GM18868 (cell line): ENCODE results near the gene THAP8.
"Not testable (repeated sequence)": the region's sequence is repeated elsewhere in the genome, so short reads cannot be mapped to it uniquely, and the experiment has no call there.

Experiments
- ATAC-seq: cut with Tn5 transposase; IDR thresholded peaks from one replicate; pipeline ENCODE4 v1.9.1; 2021; ENCODE audit warnings: mild to moderate bottlenecking, moderate library complexity; ENCODE audit not compliant: unreplicated experiment

THAP8 gene

GRCh38 chr19:36068810-36069499, 14.9 kb upstream of the THAP8 start:
- ATAC-seq, result not testable (repeated sequence)

DNA sequence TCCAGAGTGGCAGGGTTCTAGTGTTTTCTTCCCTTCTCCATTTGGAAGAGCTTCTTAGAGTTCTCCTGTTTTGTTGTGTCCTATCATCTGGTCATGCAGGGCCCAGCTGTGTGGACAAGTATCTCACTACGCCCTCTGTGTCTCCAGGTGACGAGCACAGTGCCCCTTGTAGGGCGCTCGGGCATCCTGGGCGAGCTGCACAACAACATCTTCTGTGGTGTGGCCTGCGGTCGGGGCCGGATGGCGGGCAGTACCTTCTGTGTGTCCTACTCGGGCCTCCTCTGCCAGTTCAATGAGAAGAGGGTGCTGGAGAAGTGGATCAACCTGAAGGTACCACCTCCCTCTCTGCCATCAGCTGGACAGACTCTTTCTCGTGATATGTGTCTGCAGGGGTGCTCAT, 13.6 kb upstream of the THAP8 start:
- no peak for ATAC-seq

- no peak for ATAC-seq
These were observed 10.7 kb upstream of the THAP8 start for GRCh38 chr19:36064826-36065225.

- ATAC-seq, result no peak
These were observed 7.3 kb upstream of the THAP8 start for GRCh38 chr19:36061367-36061766.

- no peak for ATAC-seq
These were observed 6.3 kb upstream of the THAP8 start for GRCh38 chr19:36060430-36060829.

DNA sequence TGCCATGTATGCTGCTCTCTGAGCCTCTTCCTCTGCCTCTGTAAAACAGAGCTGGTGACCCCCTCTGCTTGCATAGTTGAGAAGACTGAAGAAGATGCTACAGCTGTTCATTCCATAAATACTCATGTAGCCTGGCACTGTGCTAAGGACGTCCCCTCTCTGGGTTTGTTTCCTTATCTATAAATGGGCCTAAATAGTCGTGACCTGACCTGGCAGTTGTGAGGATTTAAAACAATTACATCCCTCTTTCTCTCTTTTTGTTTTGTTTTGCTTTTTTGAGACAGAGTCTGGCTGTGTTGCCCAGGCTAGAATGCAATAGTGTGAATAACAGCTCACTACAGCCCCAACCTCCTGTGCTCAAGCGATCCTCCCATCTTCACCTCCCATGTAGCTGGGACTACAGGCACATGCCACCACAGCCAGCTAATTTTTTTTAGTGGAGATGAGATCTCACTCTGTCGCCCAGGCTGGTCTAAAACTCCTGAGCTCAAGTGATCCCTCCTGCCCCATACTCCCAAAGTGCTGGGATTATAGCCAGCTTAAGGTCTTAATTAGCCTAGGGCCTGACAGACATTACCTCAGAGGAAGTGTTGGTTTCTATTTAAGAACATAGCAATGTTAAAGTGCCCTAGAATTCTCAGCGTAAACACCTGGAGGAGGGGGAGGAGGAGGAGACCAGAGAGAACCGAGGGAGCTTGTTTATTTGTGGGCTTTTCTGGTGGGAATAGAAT, 5.3 kb upstream of the THAP8 start:
- ATAC-seq, result no peak

GRCh38 chr19:36058481-36059179, 4.5 kb upstream of the THAP8 start:
- no peak for ATAC-seq

GRCh38 chr19:36054733-36055686, 925 bp upstream of the THAP8 start, which contains the start of gene WDR62:
WDR62 (plus strand) TSS chr19:36054897; CDS start chr19:36054972, 75 bp downstream.
- peak; percentile 68 for ATAC-seq

DNA sequence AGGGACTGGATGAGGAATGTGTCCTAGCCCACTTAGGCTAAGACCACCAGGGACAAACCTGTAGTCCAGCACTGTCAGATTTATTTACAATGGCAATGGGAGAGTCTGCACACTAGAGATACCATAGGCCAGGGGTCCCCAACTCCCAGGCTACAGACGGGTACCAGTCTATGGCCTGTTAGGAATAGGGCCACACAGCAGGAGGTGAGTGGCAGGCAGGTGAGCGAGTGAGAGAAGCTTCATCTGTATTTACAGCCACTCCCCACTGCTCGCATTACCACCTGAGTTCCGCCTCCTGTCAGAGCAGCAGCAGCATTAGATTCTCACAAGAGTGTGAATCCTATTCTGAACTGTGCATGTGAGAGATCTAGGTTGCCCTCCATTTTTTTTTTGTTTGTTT, 2.4 kb downstream of the THAP8 start:
- ATAC-seq, result no peak

- no peak for ATAC-seq
These were observed 2.8 kb downstream of the THAP8 start for GRCh38 chr19:36051236-36051635.

DNA sequence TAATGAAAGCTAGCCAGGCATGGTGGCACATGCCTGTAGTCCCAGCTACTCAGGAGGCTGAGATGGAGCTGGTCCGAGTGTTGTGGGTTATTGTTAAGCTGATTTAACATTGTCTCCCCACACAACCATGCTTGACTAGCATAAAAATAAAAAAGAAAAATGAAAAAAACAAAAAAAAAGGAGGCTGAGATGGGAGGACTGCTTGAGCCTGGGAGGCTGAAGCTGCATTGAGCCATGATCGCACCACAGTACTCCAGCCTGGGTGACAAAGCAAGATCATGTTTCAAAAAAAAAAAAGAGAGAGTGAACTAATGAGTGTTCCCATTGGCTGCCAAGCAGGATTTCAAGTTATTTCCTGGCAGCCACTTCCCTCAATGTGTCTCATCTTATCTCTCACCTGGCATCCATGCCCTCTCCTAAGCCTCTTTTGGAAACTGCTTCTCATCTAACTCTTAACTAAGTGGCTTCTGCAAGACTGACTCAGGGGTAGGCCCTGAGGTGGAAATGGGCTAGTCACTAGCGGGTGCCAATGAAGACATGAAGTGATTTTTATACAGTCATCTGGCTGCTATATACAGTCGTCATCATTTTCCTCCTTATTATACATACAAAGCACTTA, 4.9 kb downstream of the THAP8 start:
- no peak for ATAC-seq

DNA sequence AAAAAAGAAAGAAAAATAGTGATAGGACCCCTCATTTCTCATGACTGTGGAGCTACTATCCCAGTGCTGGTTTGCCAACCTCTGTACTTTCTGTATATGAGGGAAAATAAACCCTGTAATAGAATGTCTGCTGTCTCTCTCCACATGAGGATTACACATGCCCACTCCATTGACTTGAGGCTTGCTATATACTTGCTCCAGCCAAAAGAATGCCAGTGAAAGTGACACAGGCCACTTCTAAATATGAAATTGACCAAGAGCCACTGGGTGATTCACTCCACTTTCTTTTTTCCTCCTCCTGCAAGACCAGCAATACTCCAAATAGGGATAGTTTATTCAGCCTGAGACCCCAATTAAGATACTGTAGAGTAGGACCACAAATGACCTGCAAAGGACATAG, 6.2 kb downstream of the THAP8 start:
- no peak for ATAC-seq

- no peak for ATAC-seq
These were observed 7.5 kb downstream of the THAP8 start for GRCh38 chr19:36046443-36047050.

- no peak for ATAC-seq
These were observed 10.1 kb downstream of the THAP8 start for GRCh38 chr19:36043952-36044351.

DNA sequence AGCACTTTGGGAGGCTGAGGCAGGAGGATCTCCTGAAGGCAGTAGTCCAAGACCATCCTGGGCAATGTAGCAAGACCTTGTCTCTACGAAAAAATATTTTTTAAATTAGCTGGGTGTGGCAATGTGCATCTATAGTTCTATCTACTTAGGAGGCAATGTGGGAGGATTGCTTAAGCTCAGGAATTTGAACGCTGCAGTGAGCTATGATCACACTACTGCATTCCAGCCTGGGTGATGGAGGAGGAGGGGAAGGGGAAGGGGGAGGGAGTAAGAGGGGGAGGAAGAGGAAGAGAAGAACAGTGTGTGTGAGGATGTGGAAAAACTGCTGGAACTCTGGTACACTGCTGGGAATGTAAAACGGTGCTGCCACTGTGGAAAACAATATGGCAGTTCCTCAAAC, 12.3 kb downstream of the THAP8 start:
- no peak for ATAC-seq

DNA sequence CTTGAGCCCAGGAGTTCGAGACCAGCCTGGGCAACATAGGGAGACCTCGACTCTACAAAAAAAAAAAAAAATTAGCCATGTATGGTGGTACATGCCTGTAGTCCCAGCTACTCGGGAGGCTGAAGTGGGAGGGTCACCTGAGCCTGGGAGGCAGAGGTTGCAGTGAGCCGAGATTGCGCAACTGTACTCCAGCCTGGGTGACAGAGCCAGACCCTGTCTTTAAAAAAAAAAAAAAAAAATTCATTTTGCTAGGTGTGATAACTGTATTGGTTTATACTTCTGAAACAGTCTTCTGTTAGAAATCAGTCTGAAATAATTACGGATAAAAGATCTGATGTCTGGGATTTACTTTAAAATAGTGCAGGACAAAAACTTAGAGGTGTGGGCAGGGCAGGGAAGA, 13.0 kb downstream of the THAP8 start:
- ATAC-seq, result not testable (repeated sequence)

- ATAC-seq, result no peak
These were observed 13.6 kb downstream of the THAP8 start for GRCh38 chr19:36040495-36040894.

GRCh38 chr19:36032251-36033104, 21.6 kb downstream of the THAP8 start, which contains the start of gene CLIP3:
CLIP3 (minus strand) TSS chr19:36032873; CDS start chr19:36032357, 516 bp downstream.
- no peak for ATAC-seq

DNA sequence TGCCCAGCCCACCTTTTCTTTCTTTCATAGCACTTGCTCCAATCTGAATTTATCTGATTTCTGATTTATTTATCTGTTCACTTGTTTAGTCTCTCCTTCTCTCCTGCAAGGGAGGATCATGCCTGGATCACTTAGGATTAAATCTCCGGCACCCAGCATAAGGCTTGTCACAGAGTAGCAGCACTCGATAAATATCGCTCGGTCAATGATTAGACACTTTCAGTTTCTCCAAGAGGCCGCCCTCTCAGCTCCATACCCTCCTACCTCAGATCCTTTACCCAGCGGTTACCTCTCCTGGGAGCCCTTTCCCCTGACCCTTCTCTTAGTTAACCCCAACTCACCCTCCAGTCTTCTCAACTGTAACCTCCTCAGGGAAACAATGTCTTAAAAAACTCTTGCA, 22.8 kb downstream of the THAP8 start:
- ATAC-seq, result no peak
